Transverse colon (tissue), 4 donors: ENCODE results near the gene GNAO1. TPM values are rescaled to one million over a fixed set of nuclear protein-coding genes. Genes with fewer than 3 reads are reported as not detected.
A peak's percentile ranks its signal among the peaks of the same experiment; 100 is the strongest.

ENCODE experiments used
- DNase-seq: peaks from one replicate; pipeline ENCODE4 v3.0.0-alpha.2; 2019
- H3K27ac ChIP-seq, 4 donors: fragments of 200-600 bp; sonication (generic); 2 replicates each; pipeline ENCODE4 v1.5.1; 2016 to 2018; ENCODE audit warnings: inconsistent platforms in 4 of 4
- H3K27me3 ChIP-seq: fragments of 200-600 bp; sonication (generic); 2 replicates; pipeline ENCODE4 v1.5.1; 2017; ENCODE audit warnings: inconsistent platforms
- H3K36me3 ChIP-seq, 4 donors: fragments of 200-600 bp; sonication (generic); 2 replicates each; pipeline ENCODE4 v1.5.1; 2017 to 2019; ENCODE audit warnings: inconsistent platforms in 4 of 4
- H3K4me1 ChIP-seq, 4 donors: fragments of 200-600 bp; sonication (generic); 2 replicates each; pipeline ENCODE4 v1.5.1; 2017 to 2020; ENCODE audit warnings: inconsistent platforms in 4 of 4
- H3K4me3 ChIP-seq, 4 donors: fragments of 200-600 bp; sonication (generic); 1 replicate in 1 of 4; 2 replicates in 3 of 4; pipeline versions ENCODE4 v1.5.1 to v1.6.1; 2017 to 2019; ENCODE audit warnings: inconsistent platforms in 4 of 4
- H3K9me3 ChIP-seq, 2 donors: fragments of 200-600 bp; sonication (generic); 2 replicates each; pipeline ENCODE4 v1.5.1; 2017 to 2019; ENCODE audit warnings: inconsistent platforms in 2 of 2
- EP300 ChIP-seq: sonication (generic); formaldehyde crosslinking; IDR thresholded peaks from one replicate; pipeline ENCODE4 v1.6.1; 2017; ENCODE audit warnings: antibody characterized with exemption, low read depth
- POLR2A ChIP-seq: fragments of 450-650 bp; IDR thresholded peaks from one replicate; pipeline ENCODE4 v1.6.1; 2016; ENCODE audit warnings: antibody characterized with exemption, mild to moderate bottlenecking, moderate library complexity
- POLR2AphosphoS5 ChIP-seq, 3 donors: sonication (generic); formaldehyde crosslinking; IDR thresholded peaks; one replicate each; pipeline ENCODE4 v1.6.1; 2016; ENCODE audit warnings: antibody characterized with exemption in 3 of 3
- WGBS, 2 donors: methylation state at CpG; one replicate each; pipeline ENCODE4 v1.1.5; 2018; ENCODE audit warnings: low coverage in 1 of 2; 5-methylcytosine and 5-hydroxymethylcytosine counted together
- in situ Hi-C, 4 donors: fragments of 200-750 bp; cut with MboI; loops; one replicate each; pipeline versions ENCODE4 v1.15.0 to v1.15.1; 2017; ENCODE audit warnings: low sequenced_read_pairs in 3 of 4, low pct_ligation_motif_present in 1 of 4, low pct_unique_long_range_greater_than_20kb in 1 of 4
- intact Hi-C: fragments of 100-400 bp; cut with DNase I; formaldehyde crosslinking; loops from one replicate; pipeline ENCODE4 v1.15.1; 2023; ENCODE audit warnings: low total_unique reads
- total RNA-seq, 4 donors: library from RNA; depleted of rRNA; stranded (reverse); fragments of >200 nt; gene quantifications; one replicate each; pipeline ENCODE4 v1.1.0, GENCODE V29; 2016
- TF ChIP-seq, protein P1 (sequence below), 5 experiments: fragments of 200-600 bp in 3 of 5; fragments of 450-650 bp in 2 of 5; sonication (generic) in 3 of 5; IDR thresholded peaks; 1 replicate in 2 of 5; 2 replicates in 3 of 5; pipeline ENCODE4 v1.5.1; 2016 to 2017; ENCODE audit warnings: antibody characterized with exemption in 5 of 5, inconsistent platforms in 3 of 5, mild to moderate bottlenecking in 2 of 5, moderate library complexity in 1 of 5

Gene GNAO1
- total RNA-seq, 4 donors from 2014 or later: 7.3 to 25.4 (median 11.3) TPM

DNA sequence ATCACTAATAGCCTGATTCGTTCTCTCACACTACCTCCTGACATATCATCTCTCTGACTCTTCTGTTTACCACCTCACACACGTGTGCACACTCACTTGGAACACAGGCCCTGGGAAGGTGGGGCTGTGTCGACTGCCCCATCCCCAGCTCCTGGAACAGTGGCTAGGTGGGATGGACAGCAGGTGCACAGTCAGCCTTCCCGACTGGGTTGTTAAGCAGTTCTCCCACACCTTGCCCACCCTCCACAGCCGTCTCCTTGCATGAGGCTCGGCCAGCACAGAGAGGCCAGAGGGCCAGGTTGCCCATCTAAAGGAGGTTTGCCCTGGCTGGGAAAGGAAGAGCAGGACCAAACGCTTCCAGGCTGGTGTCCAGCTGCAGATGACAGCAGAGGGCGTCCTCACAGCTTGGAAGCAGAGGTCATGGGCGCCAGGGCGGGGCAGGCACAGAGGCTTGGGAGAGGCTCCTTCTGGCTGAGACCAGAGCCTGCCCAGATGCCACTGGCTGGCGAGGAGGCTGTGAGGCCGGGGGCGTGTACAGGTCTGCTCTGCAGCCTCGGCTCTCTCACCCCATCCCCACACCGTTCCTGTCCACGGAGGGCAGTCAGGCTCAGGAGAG lies 141.3 kb downstream of the GNAO1 start:
- 53 to 61% methylated on average over 2 to 10 of the region's 16 CpGs for WGBS, 2 donors
- Histone ChIP-seq H3K27ac (no peak overlapping the region), H3K36me3 (no peaks in the 10 kb centered on the region), H3K9me3 (no peaks in the 10 kb centered on the region), H3K4me1 (no peaks in the 10 kb centered on the region), H3K27me3 (no peaks in the 10 kb centered on the region), H3K4me3 (no peak overlapping the region)
- intact Hi-C loops (no loop called here), in situ Hi-C loops (no loop called here)
- DNase-seq: peak; percentile 67
- TF ChIP-seq, protein P1, sequence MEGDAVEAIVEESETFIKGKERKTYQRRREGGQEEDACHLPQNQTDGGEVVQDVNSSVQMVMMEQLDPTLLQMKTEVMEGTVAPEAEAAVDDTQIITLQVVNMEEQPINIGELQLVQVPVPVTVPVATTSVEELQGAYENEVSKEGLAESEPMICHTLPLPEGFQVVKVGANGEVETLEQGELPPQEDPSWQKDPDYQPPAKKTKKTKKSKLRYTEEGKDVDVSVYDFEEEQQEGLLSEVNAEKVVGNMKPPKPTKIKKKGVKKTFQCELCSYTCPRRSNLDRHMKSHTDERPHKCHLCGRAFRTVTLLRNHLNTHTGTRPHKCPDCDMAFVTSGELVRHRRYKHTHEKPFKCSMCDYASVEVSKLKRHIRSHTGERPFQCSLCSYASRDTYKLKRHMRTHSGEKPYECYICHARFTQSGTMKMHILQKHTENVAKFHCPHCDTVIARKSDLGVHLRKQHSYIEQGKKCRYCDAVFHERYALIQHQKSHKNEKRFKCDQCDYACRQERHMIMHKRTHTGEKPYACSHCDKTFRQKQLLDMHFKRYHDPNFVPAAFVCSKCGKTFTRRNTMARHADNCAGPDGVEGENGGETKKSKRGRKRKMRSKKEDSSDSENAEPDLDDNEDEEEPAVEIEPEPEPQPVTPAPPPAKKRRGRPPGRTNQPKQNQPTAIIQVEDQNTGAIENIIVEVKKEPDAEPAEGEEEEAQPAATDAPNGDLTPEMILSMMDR (IDR thresholded peaks at IDR 0.05): peak in 2 of 5 experiments; percentile 27 to 34
- no peak for TF ChIP-seq POLR2A

DNA sequence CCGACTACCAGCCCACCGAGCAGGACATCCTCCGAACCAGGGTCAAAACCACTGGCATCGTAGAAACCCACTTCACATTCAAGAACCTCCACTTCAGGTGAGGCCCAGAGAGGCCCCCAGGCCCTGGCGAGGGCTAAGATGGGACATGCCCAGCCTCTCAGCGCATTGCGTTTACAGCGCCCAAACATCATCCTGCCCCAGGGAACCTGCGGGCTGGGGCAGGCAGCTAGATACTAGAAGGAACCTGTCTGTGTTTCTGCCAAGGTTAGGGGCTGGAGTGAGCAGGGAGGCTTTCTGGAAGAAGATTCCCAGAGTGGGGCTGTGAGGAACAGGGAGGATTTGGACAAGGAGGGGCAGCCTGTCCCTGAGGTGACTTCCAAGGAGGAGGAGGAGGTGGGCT lies 143.5 kb downstream of the GNAO1 start:
- H3K4me1 ChIP-seq: no peaks in the 10 kb centered on the region
- in situ Hi-C loops: no loop called here
- H3K27ac ChIP-seq: no peak overlapping the region
- TF ChIP-seq POLR2AphosphoS5 (IDR thresholded peaks at IDR 0.05) (no peak), POLR2A (no peak), EP300 (no peak)
- TF ChIP-seq, protein P1 (IDR thresholded peaks at IDR 0.05): no peak
- no peaks in the 10 kb centered on the region for H3K9me3 ChIP-seq
- intact Hi-C loops: no loop called here
- H3K27me3 ChIP-seq: no peaks in the 10 kb centered on the region
- no peak overlapping the region for H3K4me3 ChIP-seq
- no peaks in the 10 kb centered on the region for H3K36me3 ChIP-seq
- no peak for DNase-seq
- WGBS, 2 donors: 93% methylated on average over 9 of the region's 9 CpGs; no CpG with 5 or more reads in 1 of the 2 donors

DNA sequence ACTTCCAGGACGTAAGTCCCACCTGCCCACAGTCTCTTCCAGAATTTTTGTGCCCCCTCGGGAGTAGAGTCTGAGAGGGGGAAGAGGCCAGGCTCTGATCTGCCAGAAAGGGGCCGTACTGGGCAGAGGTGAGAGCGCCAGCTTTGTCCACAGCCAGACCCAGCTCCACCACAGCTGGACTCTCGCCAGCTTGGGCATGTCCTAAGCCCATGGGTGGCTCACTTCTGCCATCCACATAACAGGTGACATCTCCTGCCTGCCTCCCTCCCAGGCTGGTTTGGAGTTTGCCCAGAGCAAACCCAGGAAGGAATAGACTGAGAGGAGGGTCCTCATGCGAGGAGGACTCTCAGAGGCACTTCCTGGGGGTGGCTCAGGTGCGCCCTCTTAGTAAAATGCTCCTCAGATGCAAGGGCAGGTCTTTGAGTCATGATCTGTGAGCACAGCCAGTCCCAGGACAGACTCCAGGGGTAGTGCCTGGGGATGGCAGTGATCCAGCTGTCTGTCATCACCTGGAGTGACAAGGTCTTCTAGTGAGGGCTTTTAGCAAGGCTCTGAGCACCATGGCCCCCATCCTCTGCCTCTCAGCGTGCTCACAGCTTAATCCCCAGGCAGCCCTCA lies 144.9 kb downstream of the GNAO1 start:
- DNase-seq: no peak
- no peak overlapping the region for H3K27ac ChIP-seq
- in situ Hi-C loops: no loop called here
- no peaks in the 10 kb centered on the region for H3K4me1 ChIP-seq
- no peaks in the 10 kb centered on the region for H3K9me3 ChIP-seq
- WGBS, 2 donors: 81% methylated on average over 8 of the region's 8 CpGs; no CpG with 5 or more reads in 1 of the 2 donors
- TF ChIP-seq POLR2A (no peak), EP300 (no peak), POLR2AphosphoS5 (IDR thresholded peaks at IDR 0.05) (no peak)
- TF ChIP-seq, protein P1 (IDR thresholded peaks at IDR 0.05): no peak
- H3K36me3 ChIP-seq: no peaks in the 10 kb centered on the region
- no peaks in the 10 kb centered on the region for H3K27me3 ChIP-seq
- intact Hi-C loops: no loop called here
- H3K4me3 ChIP-seq: no peak overlapping the region

DNA sequence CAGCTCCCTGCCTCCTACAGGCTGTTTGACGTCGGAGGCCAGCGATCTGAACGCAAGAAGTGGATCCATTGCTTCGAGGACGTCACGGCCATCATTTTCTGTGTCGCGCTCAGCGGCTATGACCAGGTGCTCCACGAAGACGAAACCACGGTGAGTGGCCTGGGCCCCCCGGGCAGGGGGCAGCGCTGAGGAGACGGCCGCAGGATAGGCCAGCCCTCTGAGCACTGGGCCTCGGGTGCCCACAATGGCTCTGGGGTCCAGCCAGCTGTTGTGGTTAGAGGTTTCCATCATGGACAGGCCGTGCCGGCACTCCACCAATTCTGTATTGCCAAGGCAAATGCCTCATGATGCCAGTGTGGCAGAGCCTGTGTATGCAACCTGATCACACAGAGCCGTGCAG lies 145.4 kb downstream of the GNAO1 start:
- Histone ChIP-seq H3K27ac (no peak overlapping the region), H3K36me3 (no peaks in the 10 kb centered on the region), H3K4me3 (no peak overlapping the region), H3K9me3 (no peaks in the 10 kb centered on the region), H3K4me1 (no peaks in the 10 kb centered on the region), H3K27me3 (no peaks in the 10 kb centered on the region)
- intact Hi-C loops: no loop called here
- WGBS, 2 donors: 90% methylated on average over 17 of the region's 21 CpGs; no CpG with 5 or more reads in 1 of the 2 donors
- DNase-seq: no peak
- TF ChIP-seq EP300 (no peak), POLR2AphosphoS5 (IDR thresholded peaks at IDR 0.05) (no peak), POLR2A (no peak)
- TF ChIP-seq, protein P1 (IDR thresholded peaks at IDR 0.05): no peak
- in situ Hi-C loops: no loop called here
